Stimulated activated CD4-positive, alpha-beta T cell treated with anti-CD3 and anti-CD28 coated beads, Interleukin-1b, Interleukin-23, amount 100 ng/mL, for 1 hour (primary cell): Measurements from ENCODE around the gene ERBB3.
"Not testable (repeated sequence)": the region's sequence is repeated elsewhere in the genome, so short reads cannot be mapped to it uniquely, and the experiment has no call there.

Experiments
- DNase-seq, 2 donors: peaks; one replicate each; pipeline ENCODE4 v3.0.0-alpha.2; 2020; ENCODE audit warnings: low read depth in 2 of 2

Gene ERBB3

DNA sequence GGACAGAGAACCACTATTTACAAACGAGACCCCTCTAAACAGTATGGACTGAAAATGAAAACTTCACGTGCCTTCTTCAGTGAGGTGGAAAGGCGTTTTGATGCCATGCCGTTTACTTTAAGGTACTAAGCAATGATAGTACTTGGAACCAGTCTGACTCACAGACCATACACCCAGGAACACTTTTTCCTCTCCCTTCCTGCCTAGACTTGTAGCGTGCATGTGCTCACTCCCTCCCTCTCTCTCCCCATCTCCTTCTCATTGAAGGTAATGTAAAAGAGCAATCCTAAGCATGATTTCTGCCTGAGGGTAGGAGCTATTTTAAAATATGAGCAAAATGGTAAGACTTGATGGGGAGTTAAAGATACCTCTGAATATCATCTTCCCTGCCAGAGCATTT lies 30.6 kb downstream of the ERBB3 start:
- no peak for DNase-seq

GRCh38 chr12:56114084-56114483 lies 34.1 kb downstream of the ERBB3 start:
- DNase-seq: no peak

- no peak for DNase-seq
Observed at GRCh38 chr12:56115329-56115728, 35.4 kb downstream of the ERBB3 start.

GRCh38 chr12:56116267-56117081 lies 36.5 kb downstream of the ERBB3 start, which contains the start of gene RPL41:
RPL41 (plus strand) TSS chr12:56116633.
- DNase-seq: peak; percentile 85 to 96

- DNase-seq: not testable (repeated sequence)
Observed at GRCh38 chr12:56117082-56117706, 37.2 kb downstream of the ERBB3 start.

GRCh38 chr12:56117778-56118687 lies 38.1 kb downstream of the ERBB3 start, which contains the start of gene ZC3H10:
ZC3H10 (plus strand) TSS chr12:56118266; CDS start chr12:56120563, 2,297 bp downstream.
- DNase-seq: peak; percentile 90 to 92

DNA sequence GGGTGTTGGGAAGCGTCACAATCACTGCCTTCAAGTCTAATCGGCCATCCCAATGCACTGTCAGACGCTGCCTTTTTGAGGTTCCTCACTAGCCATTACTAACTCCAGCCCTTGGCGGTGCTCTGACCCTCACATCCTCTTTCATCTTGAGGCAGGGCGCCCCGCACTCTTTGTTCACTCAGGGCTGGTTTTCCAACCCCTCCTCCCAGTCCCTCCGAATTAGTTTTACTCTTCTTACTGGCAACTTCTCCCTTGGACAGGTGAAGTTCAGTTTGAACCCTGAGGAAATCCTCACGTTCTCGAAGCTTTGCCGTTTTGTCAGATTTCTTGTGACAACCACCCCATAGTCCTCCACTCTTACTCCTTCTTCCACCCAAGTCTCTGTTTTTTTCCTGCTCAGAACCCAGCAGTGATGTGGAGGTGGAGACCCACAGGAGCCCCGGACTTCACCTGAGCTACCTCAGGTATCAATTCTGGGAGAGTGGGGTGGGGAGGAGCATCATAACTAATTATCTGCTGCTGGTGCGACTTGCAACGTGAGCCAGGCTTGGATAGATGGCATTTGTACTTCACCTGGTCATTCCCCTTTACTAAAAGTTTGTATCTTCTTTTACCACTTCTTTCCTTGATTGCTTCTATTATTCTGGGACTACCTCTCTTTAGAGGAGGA lies 38.9 kb downstream of the ERBB3 start:
- DNase-seq: no peak

- DNase-seq: no peak
Observed at GRCh38 chr12:56119361-56119796, 39.4 kb downstream of the ERBB3 start.

GRCh38 chr12:56120158-56120846 lies 40.3 kb downstream of the ERBB3 start:
- DNase-seq: no peak

- no peak for DNase-seq
Observed at GRCh38 chr12:56121204-56121870, 41.4 kb downstream of the ERBB3 start.

DNA sequence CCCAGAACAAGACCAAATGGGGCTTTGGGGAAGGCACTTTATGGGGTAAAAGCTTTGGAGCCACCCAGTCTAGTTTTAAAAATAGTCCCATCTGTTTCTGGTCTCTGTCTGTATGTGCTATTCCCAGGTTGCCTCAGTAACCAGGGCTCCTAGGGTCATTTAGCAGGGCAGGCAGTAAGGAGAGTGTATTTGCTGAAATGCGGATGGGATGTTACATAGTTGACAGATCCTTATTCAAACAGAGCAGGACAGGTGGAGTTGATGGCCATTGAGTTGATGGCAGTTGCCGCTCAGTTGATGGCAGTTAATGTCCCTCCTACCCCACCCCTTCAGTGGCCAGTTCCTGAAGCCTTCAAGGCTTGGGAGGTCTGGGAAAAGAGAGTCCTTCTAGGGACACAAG lies 42.7 kb downstream of the ERBB3 start:
- DNase-seq: no peak

DNA sequence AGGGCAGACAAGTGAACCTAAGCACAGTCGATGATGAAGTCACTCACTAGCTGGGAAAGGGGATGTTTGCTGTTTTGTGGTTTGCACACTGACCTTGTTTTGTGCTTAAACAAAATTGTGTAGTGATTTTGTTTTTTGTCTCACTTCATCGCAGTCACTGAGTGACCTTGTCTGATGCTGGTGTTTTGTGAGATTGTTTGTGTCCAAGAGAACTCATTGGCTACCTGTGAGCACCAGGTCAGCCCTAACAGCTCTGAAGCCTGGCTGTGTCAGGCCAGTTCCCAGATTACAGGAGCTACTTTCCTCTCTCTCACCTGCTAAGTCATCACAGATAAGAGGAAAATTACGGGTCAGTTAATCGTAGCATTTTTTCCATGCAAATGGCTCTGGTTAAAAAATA lies 44.2 kb downstream of the ERBB3 start:
- no peak for DNase-seq

- DNase-seq: no peak
Observed at GRCh38 chr12:56126732-56127239, 46.8 kb downstream of the ERBB3 start.

DNA sequence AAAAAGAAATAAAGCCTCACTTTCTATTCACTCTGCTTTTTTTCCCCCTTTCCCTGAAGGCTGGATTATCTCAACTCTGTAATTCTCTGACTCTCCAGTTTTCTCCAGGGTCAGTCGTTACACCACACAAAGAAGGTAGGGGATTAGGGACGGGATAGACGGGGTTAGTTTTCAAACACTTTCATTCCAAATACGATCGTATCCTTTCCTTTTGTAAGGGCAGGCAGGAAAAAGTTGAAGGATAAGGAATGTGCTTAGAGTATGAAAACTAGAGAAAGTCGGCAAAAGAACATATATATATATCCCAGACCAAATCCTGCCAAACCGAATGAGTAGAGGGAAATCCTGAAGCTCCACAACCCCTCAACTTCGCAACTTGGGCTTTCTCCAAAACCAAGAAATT lies 47.5 kb downstream of the ERBB3 start:
- DNase-seq: no peak

DNA sequence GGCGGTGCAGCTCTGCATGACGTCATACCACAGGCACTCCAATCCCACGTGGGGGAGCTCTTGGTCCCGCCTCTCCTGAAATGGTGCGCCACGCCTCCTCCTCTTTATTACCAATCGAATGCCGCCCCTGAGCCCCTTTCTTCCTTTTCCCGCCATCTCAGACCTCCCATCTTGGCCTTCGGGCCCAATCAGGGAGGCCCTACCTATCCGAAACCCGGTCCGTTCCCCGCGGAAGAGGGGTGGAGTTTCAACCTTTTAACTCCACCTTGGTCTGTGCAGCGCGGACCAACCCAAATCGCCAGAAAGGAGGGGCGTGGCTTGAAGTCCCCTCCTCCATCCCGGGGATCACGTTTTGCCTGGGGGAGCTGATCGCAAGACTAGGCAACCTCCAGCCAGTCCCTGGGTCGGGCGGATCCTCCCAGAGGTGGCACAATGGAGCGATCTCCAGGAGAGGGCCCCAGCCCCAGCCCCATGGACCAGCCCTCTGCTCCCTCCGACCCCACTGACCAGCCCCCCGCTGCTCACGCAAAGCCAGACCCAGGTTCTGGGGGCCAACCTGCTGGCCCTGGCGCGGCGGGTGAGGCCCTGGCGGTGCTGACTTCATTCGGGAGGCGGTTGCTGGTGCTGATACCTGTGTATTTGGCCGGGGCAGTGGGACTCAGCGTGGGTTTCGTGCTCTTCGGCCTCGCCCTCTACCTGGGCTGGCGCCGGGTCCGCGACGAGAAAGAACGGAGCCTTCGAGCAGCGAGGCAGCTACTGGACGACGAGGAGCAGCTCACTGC lies 48.1 kb downstream of the ERBB3 start, which contains the start of gene ESYT1:
ESYT1 (plus strand) TSS at position 380 of the 782 bp plus-strand sequence; CDS start at position 433, 53 bp downstream.
- DNase-seq: peak; percentile 77 to 97

- DNase-seq: no peak
Observed at GRCh38 chr12:56128670-56129205, 48.8 kb downstream of the ERBB3 start.

DNA sequence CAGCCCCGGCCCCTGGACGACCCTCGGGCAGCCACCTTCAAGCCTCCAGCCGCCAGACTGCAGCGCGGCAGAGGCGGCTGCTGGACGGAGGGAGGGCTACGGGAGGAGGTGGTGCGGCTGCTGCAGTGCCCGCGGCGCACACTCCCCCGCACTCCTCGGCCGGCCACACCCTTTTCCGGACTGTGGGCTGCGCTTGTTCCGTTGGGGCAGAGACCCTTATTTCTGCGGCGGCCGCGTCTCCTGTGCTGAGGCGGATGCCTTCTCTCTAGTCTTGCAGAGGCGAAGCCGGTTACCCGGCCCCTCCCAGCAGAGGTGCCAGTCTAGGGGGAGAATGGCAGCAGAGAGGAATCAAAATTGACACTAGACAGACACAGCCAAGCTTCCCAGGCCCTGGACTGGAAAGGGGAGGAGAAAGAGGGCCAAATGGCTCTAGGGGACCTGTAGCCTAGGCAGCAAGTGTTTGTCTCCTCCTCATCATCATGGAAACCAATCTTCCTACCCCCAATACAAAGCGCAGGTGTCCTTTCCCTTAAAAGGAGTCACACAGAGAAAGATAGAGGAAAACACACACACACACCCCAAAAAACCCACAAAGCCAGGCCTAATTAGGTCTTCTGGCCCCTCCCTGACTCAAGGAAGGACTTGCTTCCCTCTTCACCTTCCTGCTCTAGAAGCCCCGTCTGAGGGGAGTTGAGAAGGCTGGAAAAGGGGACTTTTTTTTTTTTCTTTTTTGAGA lies 49.4 kb downstream of the ERBB3 start:
- DNase-seq: peak; percentile 19 to 58

DNA sequence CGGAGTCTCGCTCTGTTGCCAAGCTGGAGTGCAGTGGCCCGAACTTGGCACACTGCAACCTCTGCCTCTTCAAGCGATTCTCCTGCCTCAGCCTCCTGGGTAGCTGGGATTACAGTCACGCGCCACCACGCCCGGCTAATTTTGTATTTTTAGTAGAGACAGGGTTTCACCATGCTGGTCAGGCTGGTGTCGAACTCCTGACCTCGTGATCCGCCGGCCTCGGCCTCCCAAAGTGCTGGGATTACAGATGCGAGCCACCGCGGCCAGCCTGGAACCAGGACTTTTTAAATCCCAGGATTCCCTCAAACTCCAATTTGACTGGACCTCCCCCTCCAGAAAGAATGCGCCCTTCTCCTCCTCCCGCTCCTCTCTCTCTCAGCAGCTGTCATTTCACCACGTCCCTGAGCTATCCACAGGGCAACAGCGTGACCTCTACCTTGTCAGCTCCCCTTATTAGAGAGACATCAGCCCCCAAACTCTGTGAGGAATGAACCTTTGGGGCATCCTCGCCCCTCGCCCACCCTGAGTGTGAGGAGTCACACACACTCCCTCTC lies 50.1 kb downstream of the ERBB3 start:
- no peak for DNase-seq
